HG03159 (cell line): Measurements from ENCODE around the gene CAB39L.
"Not testable (repeated sequence)": the region's sequence is repeated elsewhere in the genome, so short reads cannot be mapped to it uniquely, and the experiment has no call there.

Source experiments
- ATAC-seq: cut with Tn5 transposase; IDR thresholded peaks from one replicate; pipeline ENCODE4 v1.9.1; 2021; ENCODE audit warnings: mild to moderate bottlenecking, moderate library complexity; ENCODE audit not compliant: unreplicated experiment

The CAB39L gene

DNA sequence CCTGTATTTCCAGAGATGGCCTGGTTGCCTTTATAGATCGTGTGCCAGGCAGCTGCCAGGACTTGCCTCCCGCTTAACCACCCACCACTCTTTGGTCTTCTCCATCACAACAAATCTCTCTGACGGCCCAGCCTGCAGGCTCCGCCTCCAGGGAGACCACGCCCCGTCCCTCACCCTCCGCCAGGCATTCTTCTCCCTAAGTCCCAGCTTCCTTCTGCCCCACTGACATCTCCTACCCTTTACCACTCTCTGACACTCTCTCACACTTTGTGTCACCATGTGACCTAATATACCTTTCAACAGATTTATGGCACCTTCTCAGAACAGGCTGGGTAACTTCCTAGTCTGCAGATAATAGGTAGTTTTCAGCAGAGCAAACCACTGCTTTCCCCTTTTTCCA is 95.1 kb downstream of the CAB39L start:
- no peak for ATAC-seq

DNA sequence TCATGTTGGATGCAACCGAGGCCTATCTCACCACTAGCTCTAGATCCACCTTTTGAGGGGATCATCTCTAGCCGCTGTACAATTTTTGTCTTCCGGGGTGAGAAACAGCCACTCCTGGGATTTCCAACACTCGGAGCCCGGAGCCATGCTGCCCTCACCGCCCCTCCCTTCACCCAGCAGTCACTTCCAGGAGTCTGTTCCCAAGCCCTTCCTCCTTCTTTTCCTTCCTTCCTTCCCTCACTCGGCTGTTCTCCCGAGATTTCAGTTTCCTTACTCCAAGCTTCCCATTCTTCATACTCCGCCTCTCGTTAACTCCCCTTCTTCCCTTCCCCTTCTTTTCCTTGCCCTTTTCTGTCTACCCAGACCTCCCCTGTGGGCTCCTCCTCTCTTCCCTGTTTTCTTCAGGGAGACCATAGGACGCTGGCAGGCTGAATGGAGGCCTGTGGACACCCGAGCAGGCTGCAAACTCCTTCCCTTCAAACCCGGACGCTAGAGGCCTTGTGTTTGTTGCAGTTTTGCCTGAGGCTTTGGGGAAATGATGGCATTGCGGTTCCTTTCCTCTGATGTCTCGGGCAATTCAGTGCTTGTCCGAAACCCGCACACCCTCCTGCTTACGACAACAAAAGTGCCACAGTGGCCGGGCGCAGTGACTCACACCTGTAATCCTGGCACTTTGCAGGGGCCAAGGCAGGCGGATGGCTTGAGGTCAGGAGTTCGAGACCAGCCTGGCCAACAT is 96.0 kb downstream of the CAB39L start:
- ATAC-seq = no peak

DNA sequence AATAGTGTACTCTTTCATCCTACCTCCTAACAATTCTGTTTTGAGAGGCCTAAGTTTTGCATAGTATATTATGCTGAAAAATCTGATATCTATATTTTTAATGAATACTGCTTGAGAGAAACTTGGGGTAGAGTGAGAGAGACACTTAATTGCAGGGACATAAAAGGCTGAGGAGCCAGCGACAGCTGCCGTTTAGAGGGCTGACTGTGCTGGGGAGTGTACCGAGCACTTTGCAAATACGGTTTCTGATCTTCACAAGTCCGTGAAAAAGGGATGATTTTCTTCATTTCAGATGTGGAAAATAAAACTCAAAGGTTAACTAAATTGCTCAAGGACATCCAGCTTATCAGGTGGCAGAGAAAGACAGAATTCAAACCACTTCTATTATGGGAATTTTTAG is 97.4 kb downstream of the CAB39L start:
- ATAC-seq = no peak

DNA sequence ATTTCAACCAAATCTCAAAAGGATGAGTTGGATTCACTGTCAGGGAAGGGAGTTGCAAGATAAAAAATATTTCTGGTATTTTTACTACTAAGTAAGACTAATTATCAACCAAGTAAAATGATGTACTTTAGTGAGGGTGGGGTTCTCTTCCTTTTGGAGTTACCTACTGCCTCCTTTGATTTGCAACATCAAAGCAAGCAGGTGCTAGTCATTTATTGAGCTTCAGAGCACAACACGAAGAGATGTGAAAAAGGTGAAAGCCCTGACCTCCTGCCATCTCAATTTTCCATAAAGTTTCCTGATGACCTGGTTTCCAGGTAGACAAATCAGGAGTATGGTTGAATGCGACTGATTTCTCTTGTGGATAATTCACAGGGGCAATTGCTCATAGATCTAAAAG is 100.1 kb downstream of the CAB39L start:
- ATAC-seq = no peak

DNA sequence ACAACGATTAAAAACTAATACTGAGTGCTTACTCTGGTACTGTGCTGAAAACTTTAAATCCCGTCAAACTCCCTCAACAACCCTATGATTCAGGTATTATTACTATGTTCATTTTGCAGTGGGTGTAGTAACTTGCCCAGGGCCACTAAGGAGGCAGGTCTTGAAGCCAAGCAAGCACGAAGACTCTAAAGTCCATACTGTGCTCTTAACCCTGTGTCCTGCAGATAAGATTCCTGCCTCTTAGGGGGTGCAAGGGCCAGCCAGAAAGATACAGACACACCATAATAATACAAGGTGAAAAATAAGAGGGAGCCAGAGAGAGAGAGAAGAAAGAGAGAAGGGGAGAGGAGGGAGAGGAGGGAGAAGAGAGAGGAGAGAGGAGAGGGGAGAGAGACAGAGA is 100.6 kb downstream of the CAB39L start:
- no peak for ATAC-seq

DNA sequence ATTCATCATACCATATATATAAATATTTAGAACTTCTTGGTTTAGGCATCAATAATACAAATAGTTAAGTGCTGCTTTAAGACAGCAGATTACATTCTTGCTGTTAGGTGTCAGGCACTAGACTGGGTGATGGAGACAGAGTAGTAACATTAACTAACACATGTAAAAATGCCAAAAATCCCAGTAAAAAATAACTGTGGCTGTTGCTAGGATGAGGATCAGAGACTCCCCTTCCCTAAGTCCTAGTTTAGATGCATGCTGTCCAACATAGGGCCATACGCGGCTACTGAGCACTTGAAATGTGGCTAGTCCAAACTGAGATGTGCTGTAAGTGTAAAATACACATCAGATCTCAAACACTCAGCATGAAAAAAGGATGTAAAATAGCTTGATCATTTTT is 101.4 kb downstream of the CAB39L start:
- no peak for ATAC-seq

DNA sequence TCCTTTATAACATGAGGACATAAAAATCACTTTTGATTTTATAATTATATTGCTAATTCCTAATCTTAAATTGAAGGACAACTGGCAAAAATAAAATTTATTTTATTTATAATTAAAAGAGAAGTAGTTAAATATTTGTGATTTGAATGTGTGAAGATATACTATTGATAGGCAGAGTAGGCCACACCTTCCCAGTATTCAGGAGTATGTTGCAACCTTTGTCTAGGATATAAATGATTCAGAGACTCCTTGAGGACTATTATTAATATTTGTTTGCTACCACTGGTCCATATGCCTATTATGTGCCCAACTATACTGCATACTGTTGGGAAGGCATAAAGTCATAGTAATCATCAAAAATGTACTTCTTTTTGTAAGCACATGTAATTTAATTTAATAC is 101.9 kb downstream of the CAB39L start:
- ATAC-seq = no peak

DNA sequence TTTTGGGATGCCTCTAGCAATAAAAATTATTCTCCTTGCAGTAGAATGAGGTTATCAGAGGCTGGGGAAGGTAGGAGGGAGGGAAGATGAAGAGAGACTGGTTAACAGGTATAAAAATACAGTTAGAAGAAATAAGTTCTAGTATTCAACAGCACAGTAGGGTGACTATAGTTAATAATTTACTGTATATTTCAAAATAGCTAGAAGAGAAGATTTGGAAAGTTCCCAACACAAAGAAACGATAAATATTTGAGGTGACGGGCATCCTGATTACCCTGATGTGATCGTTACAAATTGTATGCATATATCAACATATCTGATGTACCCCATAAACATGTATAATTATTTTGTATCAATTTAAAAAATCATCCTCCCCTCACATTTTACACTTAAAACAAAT is 102.3 kb downstream of the CAB39L start:
- no peak for ATAC-seq

- no peak for ATAC-seq
Measured at GRCh38 chr13:49340161-49340560, 103.7 kb downstream of the CAB39L start.

- no peak for ATAC-seq
Measured at GRCh38 chr13:49336655-49337054, 107.2 kb downstream of the CAB39L start.

DNA sequence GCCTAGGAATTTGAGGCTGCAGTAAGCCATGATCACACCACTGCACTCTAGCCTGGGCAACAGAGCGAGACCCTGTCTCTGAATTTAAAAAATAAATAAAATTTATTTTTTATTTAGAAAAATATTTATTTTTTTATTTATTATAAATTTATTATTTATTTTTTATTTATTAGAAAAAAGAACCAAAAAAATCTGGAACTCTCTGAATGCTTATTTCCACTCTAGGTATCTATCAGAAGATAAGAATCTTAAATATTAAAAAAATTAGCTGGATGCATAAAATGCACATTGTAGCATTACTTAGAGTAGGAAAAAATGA is 113.4 kb downstream of the CAB39L start:
- no peak for ATAC-seq

DNA sequence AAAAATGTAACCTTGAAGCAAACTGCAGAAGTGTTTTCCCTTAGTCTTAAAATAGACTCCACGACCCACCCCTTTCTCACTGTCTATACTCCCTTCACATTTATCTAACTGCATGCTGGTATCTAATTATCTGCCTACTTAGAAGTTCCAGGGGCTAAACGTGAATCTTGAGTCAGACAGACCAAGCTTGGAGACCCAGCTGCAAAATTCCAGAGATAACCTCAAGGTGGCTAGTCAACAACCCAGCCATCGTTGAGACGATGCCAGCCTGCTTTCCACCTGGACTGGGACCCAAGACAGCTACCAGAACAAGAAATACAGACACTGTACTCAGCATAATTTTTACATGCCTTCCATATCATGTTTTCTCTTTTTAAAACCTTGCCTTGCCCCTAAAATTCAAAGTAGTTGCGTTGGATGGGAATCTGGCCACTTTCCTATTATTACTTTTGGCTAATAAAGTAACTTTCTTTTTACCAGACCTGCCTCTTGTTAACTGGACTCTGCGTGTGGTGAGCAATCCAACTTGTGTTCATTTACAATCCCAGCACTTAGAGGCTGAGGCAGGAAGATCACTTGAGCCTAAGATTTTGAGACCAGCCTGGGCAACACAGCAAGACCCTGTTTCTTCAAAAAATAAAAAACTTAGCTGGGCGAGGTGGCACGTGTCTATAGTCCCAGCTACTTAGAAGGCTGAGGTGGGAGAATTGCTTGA is 113.9 kb downstream of the CAB39L start:
- no peak for ATAC-seq

GRCh38 chr13:49327145-49327544 is 116.7 kb downstream of the CAB39L start:
- ATAC-seq = not testable (repeated sequence)

DNA sequence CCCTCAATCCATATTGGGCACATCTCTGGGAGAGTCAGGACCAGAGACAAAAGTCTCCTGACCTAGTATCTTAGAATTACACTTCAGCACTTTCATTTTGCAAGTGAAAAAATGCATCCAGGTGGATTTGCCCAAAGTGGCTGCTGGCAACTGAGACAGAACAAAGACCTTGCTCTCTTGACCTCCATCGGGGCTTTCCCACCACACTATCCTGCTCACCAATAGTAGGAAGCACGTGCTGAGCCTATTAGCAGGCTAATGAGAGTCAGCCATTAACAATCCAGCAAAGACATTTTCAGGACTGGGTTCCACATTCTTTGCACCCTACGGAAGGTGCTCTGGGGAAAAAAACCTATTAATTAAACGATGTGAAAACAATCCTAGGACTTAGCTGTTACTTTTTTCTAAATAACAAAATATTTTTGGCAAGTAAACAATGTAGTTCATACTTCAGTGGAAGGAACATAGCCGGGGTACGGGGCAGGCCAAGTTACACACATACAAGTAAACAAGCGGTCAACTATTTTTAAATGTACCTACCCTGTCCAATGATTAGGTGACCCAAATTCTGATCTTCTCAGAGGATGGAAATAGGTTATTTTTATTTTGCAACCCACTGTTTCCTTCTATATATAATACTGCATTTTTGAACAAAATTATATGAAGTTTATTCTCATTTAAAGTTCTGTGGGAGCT is 117.5 kb downstream of the CAB39L start:
- no peak for ATAC-seq

DNA sequence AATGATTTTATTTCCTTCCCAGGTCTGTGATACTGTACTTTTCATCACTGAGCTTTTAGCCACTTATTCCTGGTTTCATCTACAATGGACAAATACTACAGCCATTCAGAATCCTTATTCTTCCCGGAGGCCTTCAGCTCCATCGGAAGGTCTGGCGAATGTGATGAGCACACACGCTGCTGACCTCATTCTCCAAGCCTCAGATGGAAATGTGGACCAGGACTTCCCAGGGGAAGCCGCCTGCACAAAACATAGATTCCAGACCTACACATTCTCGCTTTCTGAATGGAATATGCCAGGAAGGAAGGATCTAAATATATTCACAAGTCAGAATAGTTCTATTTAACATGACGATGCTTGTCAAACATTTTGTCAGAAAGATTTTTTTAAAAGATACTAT is 120.5 kb downstream of the CAB39L start:
- ATAC-seq = no peak

GRCh38 chr13:49322702-49323101 is 121.2 kb downstream of the CAB39L start:
- no peak for ATAC-seq

DNA sequence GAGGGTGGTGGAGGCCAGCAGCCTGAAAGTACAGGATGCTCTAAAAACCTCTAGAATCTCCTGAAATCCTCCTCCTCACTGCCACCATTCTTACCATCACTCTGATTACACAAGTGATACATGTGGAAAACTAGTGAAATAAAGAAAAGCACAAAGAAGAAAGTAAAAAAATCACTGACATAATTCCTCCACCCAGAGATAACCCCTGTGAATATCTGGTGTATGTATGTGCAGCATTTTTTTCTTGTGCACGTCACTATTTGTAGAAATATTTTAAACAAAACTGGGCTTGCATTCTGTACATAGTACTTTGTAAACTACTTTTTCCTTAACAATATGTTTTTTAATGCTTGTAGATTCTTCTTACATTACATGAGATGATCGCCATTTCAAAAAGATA is 122.9 kb downstream of the CAB39L start:
- no peak for ATAC-seq

DNA sequence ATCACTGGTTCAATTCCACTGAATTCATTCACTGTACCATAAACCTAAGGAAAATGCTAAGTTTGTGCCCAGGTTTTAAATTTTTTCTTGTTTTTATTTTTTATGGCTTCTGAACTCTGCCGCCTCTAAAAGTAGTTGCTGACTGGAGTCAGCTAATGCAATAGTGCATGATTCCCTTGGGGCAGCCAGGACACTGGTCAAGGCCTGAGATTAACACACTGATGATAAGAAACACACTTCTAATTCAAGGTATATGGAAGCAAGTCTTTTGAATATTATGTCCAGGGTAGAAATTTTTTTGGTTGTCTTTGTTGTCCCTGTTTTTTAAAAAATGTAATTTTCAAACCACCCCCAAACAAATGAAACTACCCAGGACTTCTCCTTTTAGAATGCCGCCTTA is 123.9 kb downstream of the CAB39L start:
- ATAC-seq = no peak

DNA sequence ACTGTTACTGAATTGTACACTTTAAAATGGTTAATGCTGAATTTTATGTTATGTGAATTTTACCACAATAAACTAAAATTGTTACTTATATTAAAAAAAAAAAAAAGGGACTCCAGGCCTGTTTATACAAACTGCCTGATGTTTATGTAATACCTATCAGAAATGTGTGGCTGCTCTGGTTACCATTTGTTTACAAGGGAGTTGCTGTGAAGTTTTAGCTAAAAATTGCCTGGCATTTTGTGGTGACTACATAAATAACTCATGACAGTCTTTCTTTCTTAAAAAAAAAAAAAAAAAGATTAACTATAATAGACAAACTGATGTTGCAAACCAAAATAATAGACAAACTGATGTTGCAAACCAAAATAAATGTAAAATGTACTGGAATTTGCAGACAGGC is 124.3 kb downstream of the CAB39L start:
- no peak for ATAC-seq

DNA sequence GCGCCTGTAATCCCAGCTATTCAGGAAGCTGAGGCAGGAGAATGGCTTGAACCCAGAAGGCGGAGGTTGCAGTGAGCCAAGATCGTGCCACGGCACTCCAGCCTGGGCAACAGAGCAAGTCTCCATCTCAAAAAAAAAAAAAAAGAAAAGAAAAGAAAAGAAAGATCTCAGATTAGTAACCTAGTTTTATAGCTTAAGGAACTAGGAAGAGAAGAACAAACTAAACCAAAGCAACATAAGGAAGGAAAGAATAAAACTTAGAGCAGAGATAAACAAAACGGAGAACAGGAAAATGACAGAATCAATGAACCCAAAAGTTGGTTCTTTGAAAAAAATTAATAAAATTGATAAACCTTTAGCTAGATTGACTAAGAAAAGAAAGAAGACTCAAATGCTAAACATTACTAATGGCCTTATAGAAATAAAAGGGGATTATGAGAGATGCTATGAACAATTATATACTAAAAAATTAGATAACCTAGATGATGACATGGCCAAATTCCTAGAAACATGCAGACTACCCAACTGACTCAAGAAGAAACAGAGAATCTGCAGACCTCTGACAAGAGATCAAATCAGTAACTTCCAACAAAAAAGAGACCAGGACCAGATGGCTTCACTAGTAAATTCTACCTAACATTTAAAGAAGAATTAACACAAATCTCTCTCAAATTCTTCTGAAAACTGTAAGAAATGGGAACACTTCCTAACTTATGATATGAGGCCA is 127.9 kb downstream of the CAB39L start:
- no peak for ATAC-seq

DNA sequence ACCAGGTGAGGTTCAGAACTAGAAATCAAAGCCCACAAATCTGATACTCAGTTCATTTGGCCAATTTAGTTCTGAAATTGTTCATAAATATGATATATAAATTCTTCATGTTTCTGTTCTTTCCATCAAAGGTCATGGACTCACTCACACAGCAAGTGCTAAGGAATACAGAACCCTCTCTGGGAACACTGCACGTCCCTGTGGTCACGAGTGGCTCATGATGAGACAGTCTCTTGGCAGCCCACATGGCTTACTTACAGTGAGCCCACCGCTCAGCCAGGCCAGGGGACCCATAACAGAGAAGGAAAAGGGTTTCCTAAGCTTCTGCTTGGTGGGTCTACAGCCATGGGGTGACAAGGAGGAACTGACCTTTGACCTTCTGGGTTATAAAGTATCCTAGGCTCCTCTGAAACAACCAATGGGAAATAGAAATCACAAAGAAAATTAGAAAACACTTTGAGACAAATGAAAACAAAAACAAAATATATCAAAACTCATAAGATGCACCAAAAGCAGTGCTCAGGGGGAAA is 128.8 kb downstream of the CAB39L start:
- no peak for ATAC-seq
